Gastroesophageal sphincter (tissue), 4 donors: ENCODE measurements around the gene DMD. TPM values are rescaled to one million over a fixed set of nuclear protein-coding genes. Genes with fewer than 3 reads are reported as not detected.
"Not testable (repeated sequence)": the region's sequence is repeated elsewhere in the genome, so short reads cannot be mapped to it uniquely, and the experiment has no call there.

ENCODE experiments used
- ATAC-seq: fragments of 150-250 bp; one replicate; pipeline ENCODE4 v1.9.1; 2016; ENCODE audit warnings: mild to moderate bottlenecking, moderate library complexity
- H3K27ac ChIP-seq, 4 donors: fragments of 200-600 bp; sonication (generic) in 3 of 4; 1 replicate in 3 of 4; 2 replicates in 1 of 4; pipeline ENCODE4 v1.5.1; 2016 to 2019
- H3K27me3 ChIP-seq: fragments of 200-600 bp; sonication (generic); one replicate; pipeline ENCODE4 v1.5.1; 2019
- H3K36me3 ChIP-seq, 2 donors: fragments of 200-600 bp; sonication (generic); one replicate each; pipeline ENCODE4 v1.5.1; 2019; ENCODE audit warnings: control low read depth in 1 of 2
- H3K4me1 ChIP-seq, 3 donors: fragments of 200-600 bp; sonication (generic); 1 replicate in 2 of 3; 2 replicates in 1 of 3; pipeline ENCODE4 v1.5.1; 2016 to 2019; ENCODE audit warnings: control low read depth in 2 of 3
- H3K4me3 ChIP-seq, 2 donors: fragments of 200-600 bp; sonication (generic); one replicate each; pipeline ENCODE4 v1.5.1; 2019; ENCODE audit warnings: mild to moderate bottlenecking in 1 of 2, moderate library complexity in 1 of 2
- H3K9me3 ChIP-seq, 3 donors: fragments of 200-600 bp; sonication (generic); one replicate each; pipeline ENCODE4 v1.5.1; 2017 to 2019; ENCODE audit warnings: control low read depth in 2 of 3
- EP300 ChIP-seq: sonication (generic); formaldehyde crosslinking; IDR thresholded peaks from one replicate; pipeline ENCODE4 v1.6.1; 2017; ENCODE audit warnings: antibody characterized with exemption, mild to moderate bottlenecking
- POLR2A ChIP-seq, 2 donors: fragments of 450-650 bp; IDR thresholded peaks; one replicate each; pipeline ENCODE4 v1.6.1; 2017; ENCODE audit warnings: antibody characterized with exemption in 2 of 2, mild to moderate bottlenecking in 2 of 2, moderate library complexity in 1 of 2
- POLR2AphosphoS5 ChIP-seq: sonication (generic); formaldehyde crosslinking; IDR thresholded peaks from one replicate; pipeline ENCODE4 v1.6.1; 2017; ENCODE audit warnings: antibody characterized with exemption
- WGBS, 2 donors: methylation state at CpG; one replicate each; pipeline ENCODE4 v1.1.5; 2018; ENCODE audit warnings: low coverage in 1 of 2; 5-methylcytosine and 5-hydroxymethylcytosine counted together
- total RNA-seq, 4 donors: library from RNA; depleted of rRNA; stranded (reverse); fragments of >200 nt; gene quantifications; one replicate each; pipeline ENCODE4 v1.1.0, GENCODE V29; 2016
- TF ChIP-seq, protein P1 (sequence below), 4 experiments: fragments of 200-600 bp in 2 of 4; fragments of 450-650 bp in 2 of 4; sonication (generic) in 1 of 4; IDR thresholded peaks; one replicate each; pipeline ENCODE4 v1.5.1; 2017 to 2019; ENCODE audit warnings: antibody characterized with exemption in 4 of 4, mild to moderate bottlenecking in 2 of 4, moderate library complexity in 2 of 4

The DMD gene
- total RNA-seq, 4 donors from 2014 or later: 111 to 225 (median 183) TPM

- TF ChIP-seq EP300: no peak
- TF ChIP-seq, protein P1, sequence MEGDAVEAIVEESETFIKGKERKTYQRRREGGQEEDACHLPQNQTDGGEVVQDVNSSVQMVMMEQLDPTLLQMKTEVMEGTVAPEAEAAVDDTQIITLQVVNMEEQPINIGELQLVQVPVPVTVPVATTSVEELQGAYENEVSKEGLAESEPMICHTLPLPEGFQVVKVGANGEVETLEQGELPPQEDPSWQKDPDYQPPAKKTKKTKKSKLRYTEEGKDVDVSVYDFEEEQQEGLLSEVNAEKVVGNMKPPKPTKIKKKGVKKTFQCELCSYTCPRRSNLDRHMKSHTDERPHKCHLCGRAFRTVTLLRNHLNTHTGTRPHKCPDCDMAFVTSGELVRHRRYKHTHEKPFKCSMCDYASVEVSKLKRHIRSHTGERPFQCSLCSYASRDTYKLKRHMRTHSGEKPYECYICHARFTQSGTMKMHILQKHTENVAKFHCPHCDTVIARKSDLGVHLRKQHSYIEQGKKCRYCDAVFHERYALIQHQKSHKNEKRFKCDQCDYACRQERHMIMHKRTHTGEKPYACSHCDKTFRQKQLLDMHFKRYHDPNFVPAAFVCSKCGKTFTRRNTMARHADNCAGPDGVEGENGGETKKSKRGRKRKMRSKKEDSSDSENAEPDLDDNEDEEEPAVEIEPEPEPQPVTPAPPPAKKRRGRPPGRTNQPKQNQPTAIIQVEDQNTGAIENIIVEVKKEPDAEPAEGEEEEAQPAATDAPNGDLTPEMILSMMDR (IDR thresholded peaks at IDR 0.05): no peak
- TF ChIP-seq POLR2AphosphoS5: no peak
- TF ChIP-seq POLR2A (IDR thresholded peaks at IDR 0.05): no peak
- H3K4me1 ChIP-seq: no peaks in the 10 kb centered on the region
- ATAC-seq: no peak
- WGBS, 2 donors: 67 to 100% methylated on average over 1 of the region's 1 CpG
- H3K9me3 ChIP-seq: no peaks in the 10 kb centered on the region
- H3K27me3 ChIP-seq: no peaks in the 10 kb centered on the region
- H3K4me3 ChIP-seq: no peak overlapping the region
- H3K27ac ChIP-seq: no peak overlapping the region
- H3K36me3 ChIP-seq: no peaks in the 10 kb centered on the region
Measured at GRCh38 chrX:31962256-31962655, 1249.1 kb downstream of the DMD start.

DNA sequence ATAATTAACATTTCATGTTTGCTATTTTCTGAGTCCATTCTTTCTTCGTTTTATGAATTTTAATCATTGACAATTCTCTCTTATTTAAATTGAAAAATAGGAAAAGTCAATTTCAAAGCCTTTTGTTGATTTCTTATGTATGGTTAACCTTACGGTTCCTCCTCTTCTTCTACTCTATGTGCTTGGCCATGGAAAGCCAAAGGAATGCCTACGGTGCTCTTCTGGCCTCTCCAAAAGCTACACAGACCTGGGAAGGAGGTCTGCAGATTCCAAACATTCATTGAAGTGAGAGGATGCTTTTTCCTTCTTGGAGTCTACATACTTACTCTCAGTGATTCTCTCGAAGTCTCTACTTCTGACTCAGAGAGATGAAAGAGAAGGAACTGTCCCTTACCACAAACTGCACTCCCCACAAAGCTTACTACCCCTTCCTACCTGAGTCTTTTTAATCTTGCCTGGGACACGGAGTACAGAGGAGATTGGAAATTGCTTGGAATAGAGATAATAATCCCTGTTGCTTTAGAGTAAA lies 1276.4 kb downstream of the DMD start:
- no peak for ATAC-seq
- Histone ChIP-seq H3K36me3 (no peaks in the 10 kb centered on the region), H3K27ac (no peak overlapping the region), H3K4me3 (no peak overlapping the region), H3K4me1 (no peaks in the 10 kb centered on the region), H3K9me3 (no peaks in the 10 kb centered on the region), H3K27me3 (no peaks in the 10 kb centered on the region)
- 75 to 93% methylated on average over 3 to 4 of the region's 5 CpGs for WGBS, 2 donors
- no peak for TF ChIP-seq POLR2A (IDR thresholded peaks at IDR 0.05)
- TF ChIP-seq EP300: no peak
- TF ChIP-seq POLR2AphosphoS5: no peak

DNA sequence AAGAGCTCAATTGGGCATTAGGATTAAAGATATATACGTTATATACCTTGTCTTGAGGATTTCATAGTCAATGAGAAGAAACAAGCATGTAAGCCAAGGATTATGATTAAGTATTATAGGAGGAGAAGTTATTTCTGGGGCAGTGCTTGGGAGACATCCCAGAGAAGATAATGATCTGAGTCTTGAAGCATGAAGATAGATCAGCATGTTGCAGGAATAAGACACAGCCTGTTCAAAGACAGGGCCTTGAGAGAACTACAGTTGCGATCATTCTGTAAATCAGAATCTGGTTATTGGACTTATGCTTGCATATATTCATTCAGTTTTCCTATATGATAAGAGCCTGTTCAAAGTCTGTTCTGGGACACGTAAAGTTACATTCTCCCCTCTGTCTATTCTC lies 1277.3 kb downstream of the DMD start:
- no peaks in the 10 kb centered on the region for H3K9me3 ChIP-seq
- 75% methylated on average over 1 to 3 of the region's 3 CpGs for WGBS, 2 donors
- no peaks in the 10 kb centered on the region for H3K27me3 ChIP-seq
- no peaks in the 10 kb centered on the region for H3K4me1 ChIP-seq
- H3K27ac ChIP-seq: no peak overlapping the region
- TF ChIP-seq EP300 (no peak), POLR2AphosphoS5 (no peak), POLR2A (IDR thresholded peaks at IDR 0.05) (no peak)
- TF ChIP-seq, protein P1 (IDR thresholded peaks at IDR 0.05): no peak
- no peak overlapping the region for H3K4me3 ChIP-seq
- no peaks in the 10 kb centered on the region for H3K36me3 ChIP-seq
- no peak for ATAC-seq

- no peak overlapping the region for H3K27ac ChIP-seq
- H3K9me3 ChIP-seq: no peaks in the 10 kb centered on the region
- no peak for TF ChIP-seq EP300
- no peak for TF ChIP-seq POLR2A (IDR thresholded peaks at IDR 0.05)
- TF ChIP-seq POLR2AphosphoS5: no peak
- TF ChIP-seq, protein P1 (IDR thresholded peaks at IDR 0.05): no peak
- no peaks in the 10 kb centered on the region for H3K27me3 ChIP-seq
- H3K36me3 ChIP-seq: no peaks in the 10 kb centered on the region
- WGBS, 2 donors: 42% methylated on average over 1 of the region's 1 CpG; no CpG with 5 or more reads in 1 of the 2 donors
- no peak overlapping the region for H3K4me3 ChIP-seq
- ATAC-seq: no peak
- H3K4me1 ChIP-seq: no peaks in the 10 kb centered on the region
Measured at GRCh38 chrX:31932769-31933168, 1278.6 kb downstream of the DMD start.

DNA sequence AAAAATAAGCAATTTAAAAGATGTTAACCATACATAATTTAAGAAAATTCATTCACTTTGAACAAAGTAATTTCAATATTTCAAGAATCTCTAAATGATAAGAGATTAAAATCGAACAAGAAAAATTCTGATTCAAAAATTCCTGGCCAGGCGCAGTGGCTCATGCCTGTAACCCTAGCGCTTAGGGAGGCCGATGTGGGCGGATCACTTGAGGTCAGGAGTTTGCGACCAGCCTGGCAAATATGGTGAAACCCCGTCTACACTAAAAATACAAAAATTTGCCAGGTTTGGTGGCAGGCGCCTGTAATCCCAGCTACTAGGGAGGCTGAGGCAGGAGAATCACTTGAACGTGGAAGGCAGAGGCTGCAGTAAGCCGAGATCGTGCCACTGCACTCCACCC lies 1279.0 kb downstream of the DMD start:
- ATAC-seq, H3K4me3 ChIP-seq, H3K9me3 ChIP-seq, H3K27me3 ChIP-seq, H3K36me3 ChIP-seq, H3K27ac ChIP-seq, H3K4me1 ChIP-seq: not testable (repeated sequence)
- WGBS, 2 donors: 79 to 82% methylated on average over 2 to 10 of the region's 11 CpGs

DNA sequence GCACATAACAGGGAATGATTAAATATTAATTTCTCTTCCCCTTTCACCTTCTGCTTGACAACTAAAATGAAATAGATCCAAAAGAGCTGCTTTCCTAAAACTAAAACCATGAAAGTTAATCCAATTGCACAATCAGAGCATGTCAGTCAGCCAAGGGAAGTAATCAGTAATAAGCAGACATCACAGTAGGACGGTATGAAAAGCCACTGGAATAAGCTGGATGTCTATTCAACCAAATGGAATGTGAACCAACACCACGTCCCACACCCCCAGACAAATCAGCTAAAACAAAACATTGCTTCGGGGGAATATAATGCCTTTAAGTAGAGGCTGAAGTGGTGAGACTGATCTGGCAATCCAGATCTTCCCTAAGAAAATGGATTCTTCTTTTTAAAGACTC lies 1280.1 kb downstream of the DMD start:
- H3K36me3 ChIP-seq: no peaks in the 10 kb centered on the region
- H3K4me3 ChIP-seq: no peak overlapping the region
- H3K9me3 ChIP-seq: no peaks in the 10 kb centered on the region
- TF ChIP-seq POLR2AphosphoS5 (no peak), EP300 (no peak)
- TF ChIP-seq, protein P1 (IDR thresholded peaks at IDR 0.05): no peak
- ATAC-seq: no peak
- WGBS, 2 donors: 9 to 49% methylated on average over 2 to 3 of the region's 3 CpGs
- H3K27ac ChIP-seq: no peak overlapping the region
- no peaks in the 10 kb centered on the region for H3K4me1 ChIP-seq
- H3K27me3 ChIP-seq: no peaks in the 10 kb centered on the region
